ENCODE results near the gene BUD31. TPM values are rescaled to one million over a fixed set of nuclear protein-coding genes. Genes with fewer than 3 reads are reported as not detected.

Gene BUD31
- total and polyA plus RNA-seq, 2 of the 13 experiments (the other 11 are each of a cell fraction or from before 2014, with no cell fraction given): 35.1 to 79.1 TPM

DNA sequence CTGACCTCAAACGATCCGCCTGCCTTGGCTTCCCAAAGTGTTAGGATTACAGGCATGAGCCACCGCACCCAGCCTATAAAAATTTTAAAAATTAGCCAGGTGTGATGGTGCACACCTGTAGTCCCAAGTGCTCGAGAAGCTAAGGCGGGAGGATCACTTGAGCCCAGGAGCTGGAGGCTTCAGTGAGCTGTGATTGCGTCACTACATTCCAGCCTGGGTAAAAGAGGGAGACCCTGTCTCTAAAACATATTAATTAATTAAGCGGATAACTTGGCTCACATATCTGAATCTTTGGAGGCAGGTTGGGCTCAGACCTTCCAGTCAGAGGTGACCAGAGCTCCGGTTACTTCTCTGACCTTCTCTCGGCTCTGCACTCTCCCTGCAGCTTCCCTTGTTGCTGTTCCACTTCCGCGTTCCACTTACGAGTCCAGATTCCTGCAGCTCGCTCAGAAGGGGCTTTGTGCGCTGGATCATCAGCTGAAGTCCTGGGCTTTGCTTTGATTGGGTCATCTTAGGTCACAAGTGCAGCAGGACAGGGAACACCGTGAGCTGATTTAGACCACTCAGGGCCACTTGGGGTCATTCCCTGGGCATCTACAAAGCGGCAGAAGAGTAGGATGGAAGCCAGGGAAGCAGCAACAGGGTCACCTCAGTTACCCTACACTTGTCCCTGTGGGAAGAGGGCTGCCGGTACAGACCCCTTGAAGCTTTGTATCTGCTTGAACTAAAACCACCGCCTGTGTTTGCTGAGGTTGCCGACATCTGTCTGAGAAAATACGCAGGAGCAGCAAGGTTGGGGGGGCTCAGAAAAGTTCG, 36.3 kb upstream of the BUD31 start (continued):
- TF ChIP-seq SNAPC4 (CRISPR knock-in tag; IDR thresholded peaks at IDR 0.05) (no peak), ZNF484 (CRISPR knock-in tag; IDR thresholded peaks at IDR 0.05; ENCODE audit: borderline replicate concordance, low read depth) (no peak), ZFP36L1 (CRISPR knock-in tag; IDR thresholded peaks at IDR 0.05) (no peak), SETDB1 (CRISPR knock-in tag; IDR thresholded peaks at IDR 0.05; ENCODE audit: borderline replicate concordance) (no peak), ZMAT5 (CRISPR knock-in tag; IDR thresholded peaks at IDR 0.05; ENCODE audit: borderline replicate concordance, low read depth) (no peak), ATRX (CRISPR knock-in tag; IDR thresholded peaks at IDR 0.05; ENCODE audit: borderline replicate concordance) (no peak), ZEB1 (IDR thresholded peaks at IDR 0.05; ENCODE audit: insufficient replicate concordance, low read depth) (peak; percentile 84), NFE2L1 (CRISPR knock-in tag; IDR thresholded peaks at IDR 0.05; ENCODE audit: borderline replicate concordance) (no peak), CHD4 (IDR thresholded peaks at IDR 0.05; ENCODE audit: borderline replicate concordance, low read length) (no peak), SRF (IDR thresholded peaks at IDR 0.05; ENCODE audit: low read depth, low read length) (no peak), ZSCAN31 (CRISPR knock-in tag; IDR thresholded peaks at IDR 0.05; ENCODE audit: low read depth) (no peak), TEAD3 (CRISPR knock-in tag; optimal IDR thresholded peaks at IDR 0.05; ENCODE audit: borderline replicate concordance) (peak; percentile 100), TOE1 (CRISPR knock-in tag; IDR thresholded peaks at IDR 0.05) (no peak), SNRNP70 (IDR thresholded peaks at IDR 0.05; ENCODE audit: low read depth, low read length) (no peak), CREBL2 (CRISPR knock-in tag; IDR thresholded peaks at IDR 0.05; ENCODE audit: borderline replicate concordance) (no peak), SAP130 (CRISPR knock-in tag; IDR thresholded peaks at IDR 0.05; ENCODE audit: low read depth) (peak; percentile 99), ZNF841 (CRISPR knock-in tag; IDR thresholded peaks at IDR 0.05; ENCODE audit: borderline replicate concordance) (no peak), PHF20 (CRISPR knock-in tag; IDR thresholded peaks at IDR 0.05) (peak; percentile 78), ZNF264 (CRISPR knock-in tag; IDR thresholded peaks at IDR 0.05) (no peak)
- TF ChIP-seq, protein P1, sequence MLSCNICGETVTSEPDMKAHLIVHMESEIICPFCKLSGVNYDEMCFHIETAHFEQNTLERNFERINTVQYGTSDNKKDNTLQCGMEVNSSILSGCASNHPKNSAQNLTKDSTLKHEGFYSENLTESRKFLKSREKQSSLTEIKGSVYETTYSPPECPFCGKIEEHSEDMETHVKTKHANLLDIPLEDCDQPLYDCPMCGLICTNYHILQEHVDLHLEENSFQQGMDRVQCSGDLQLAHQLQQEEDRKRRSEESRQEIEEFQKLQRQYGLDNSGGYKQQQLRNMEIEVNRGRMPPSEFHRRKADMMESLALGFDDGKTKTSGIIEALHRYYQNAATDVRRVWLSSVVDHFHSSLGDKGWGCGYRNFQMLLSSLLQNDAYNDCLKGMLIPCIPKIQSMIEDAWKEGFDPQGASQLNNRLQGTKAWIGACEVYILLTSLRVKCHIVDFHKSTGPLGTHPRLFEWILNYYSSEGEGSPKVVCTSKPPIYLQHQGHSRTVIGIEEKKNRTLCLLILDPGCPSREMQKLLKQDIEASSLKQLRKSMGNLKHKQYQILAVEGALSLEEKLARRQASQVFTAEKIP (CRISPR knock-in tag; IDR thresholded peaks at IDR 0.05; ENCODE audit: borderline replicate concordance): no peak
- TF ChIP-seq, protein P2, sequence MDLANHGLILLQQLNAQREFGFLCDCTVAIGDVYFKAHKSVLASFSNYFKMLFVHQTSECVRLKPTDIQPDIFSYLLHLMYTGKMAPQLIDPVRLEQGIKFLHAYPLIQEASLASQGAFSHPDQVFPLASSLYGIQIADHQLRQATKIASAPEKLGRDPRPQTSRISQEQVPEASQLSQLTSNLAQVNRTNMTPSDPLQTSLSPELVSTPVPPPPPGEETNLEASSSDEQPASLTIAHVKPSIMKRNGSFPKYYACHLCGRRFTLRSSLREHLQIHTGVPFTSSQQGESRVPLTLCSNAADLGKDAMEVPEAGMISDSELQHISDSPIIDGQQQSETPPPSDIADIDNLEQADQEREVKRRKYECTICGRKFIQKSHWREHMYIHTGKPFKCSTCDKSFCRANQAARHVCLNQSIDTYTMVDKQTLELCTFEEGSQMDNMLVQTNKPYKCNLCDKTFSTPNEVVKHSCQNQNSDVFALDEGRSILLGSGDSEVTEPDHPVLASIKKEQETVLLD (CRISPR knock-in tag; IDR thresholded peaks at IDR 0.05; ENCODE audit: low read depth): no peak

All from HepG2 (cell line).